ENCODE results near the gene SDHA.
A peak's percentile ranks its signal among the peaks of the same experiment; 100 is the strongest.
"Not testable (repeated sequence)": the region's sequence is repeated elsewhere in the genome, so short reads cannot be mapped to it uniquely, and the experiment has no call there.

Gene SDHA

GRCh38 chr5:198516-199196 is 19.5 kb upstream of the SDHA start:
- no peak for DNase-seq

DNA sequence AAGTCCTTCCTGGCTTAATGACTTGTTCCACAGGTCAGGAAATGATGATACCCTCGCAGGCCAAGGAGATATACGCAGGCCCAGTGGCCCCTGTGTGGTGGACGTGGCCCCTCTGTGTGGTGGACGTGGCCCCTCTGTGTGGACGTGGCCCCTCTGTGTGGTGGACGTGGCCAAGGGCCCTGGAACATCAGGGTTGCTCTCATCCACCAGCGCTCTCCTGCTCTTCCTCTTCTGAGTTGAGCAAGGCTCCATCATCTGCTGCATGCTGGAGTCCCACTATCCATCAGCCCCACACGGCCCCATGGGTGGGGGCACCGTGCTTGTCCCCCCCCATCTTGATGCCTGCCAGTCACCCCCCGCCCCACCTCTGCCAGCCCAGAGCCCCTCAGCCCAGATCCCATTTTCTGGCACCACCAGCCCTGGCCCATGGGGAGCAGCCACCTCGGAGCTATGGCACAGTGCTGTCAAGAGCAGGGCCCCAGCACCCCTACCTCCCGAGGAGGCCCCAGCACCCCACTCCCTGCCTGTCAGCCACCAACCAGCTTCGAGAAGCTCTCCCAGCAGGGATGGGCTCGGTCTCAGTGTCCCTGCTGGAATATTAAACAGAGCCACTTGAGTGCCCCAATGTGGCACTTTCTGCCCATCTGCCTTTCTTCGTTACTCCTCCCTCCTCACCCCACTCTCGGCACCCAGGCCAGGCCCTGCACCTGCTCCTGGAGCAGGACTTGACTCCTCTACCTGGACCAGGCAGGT is 18.7 kb upstream of the SDHA start:
- DNase-seq = no peak

- no peak for DNase-seq
These were observed 18.0 kb upstream of the SDHA start for GRCh38 chr5:199950-200645.

DNA sequence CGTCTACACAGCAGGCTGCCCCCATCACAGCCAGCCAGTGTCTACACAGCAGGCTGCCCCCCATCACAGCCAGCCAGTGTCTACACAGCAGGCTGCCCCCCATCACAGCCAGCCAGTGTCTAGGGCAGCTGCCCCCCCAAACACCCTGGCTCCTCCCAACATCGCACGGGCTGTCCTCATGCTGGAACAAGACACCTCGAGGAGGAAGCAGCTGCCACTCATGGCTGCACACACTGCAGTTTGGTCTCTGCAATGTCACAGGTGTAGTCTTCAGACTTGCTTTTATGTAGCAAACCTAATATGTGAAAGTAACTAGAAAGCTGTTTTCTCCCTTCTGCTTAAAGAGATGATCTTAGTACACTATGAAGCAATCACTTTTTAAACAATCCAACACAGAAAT is 17.1 kb upstream of the SDHA start:
- DNase-seq = no peak

GRCh38 chr5:201672-202071 is 16.4 kb upstream of the SDHA start:
- DNase-seq = no peak

GRCh38 chr5:203246-203930 is 14.7 kb upstream of the SDHA start:
- DNase-seq = no peak

GRCh38 chr5:204001-204400 is 14.1 kb upstream of the SDHA start:
- no peak for DNase-seq

- no peak for DNase-seq
These were observed 13.7 kb upstream of the SDHA start for GRCh38 chr5:204462-204861.

DNA sequence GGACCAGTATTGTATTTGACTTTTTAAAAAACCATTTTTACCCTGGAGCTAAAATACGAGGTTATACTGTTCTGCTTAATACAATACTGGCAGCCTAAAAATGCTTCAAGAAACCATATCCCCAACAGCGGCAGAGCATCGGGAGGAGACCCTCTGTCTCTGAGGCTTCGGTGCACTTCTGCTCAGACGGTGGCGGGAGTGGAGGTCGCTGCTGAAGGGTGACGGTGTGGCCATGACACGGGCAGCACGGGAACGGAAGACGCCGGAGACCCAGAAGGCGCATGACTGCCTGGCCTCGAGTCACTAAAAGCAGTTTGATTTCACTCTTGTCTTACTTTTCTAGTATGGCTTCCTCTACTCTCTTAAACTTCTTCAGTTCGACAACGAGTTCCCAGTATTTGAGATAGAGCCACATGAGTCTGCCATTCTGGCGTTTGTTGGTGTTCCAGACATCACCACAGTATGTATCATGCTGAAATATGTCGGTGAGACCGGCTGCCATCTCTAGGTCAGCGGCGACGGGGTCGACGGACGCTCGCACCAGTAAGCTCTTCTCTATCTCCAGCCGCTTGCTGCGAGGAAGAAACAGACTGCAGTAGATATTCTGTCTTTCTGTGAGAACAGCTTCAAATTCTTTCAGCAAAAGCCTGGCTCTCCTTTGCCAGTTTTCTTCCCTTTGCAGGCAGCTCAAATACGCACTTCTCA is 13.0 kb upstream of the SDHA start:
- DNase-seq = no peak

DNA sequence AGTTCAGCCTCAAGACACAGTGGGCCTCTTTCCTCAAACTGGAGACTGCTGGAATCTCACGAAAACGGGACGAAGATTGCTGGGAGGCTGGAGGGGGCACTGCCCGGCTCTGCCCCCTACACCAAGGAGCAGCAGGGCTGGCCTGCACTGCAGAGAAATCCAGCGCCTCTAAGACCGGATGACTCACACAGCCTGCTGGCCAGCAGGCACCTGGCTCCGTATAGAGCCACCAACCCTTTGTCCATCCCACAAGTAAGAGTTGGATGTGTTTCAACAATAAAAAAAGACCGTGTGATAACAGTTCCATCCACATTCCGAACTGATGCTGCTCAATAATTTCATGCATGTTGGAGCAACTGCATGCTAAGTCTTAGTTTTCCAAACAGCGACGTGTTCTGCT is 11.7 kb upstream of the SDHA start:
- no peak for DNase-seq

DNA sequence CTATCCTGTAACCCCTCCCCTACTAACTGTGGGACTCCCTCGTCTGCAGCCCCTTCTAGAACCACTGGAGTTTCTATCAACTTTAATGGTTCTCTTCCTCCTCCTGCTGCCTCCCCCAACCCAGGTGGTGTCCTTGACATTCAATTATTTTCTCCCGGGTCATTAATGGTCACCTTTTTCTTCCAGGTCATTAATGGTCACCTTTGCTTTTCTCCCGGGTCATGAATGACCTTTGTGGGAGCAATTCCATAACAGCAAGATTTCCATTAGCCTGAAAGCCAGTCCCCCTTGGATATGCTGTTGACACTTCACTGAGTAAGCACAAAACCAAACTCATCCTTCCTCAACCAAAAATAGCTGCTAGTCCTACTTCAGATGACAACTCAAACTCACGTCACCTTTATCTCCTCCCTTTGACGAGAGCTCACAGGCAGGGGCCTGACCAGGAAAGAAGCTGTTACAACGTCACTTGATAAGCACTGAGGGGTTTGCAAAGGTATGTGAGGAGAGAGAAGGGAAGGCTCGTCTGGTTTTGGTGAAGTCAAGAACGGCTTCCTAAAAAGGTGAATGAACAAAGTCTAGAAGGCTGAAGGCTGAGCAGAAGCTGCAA is 11.1 kb upstream of the SDHA start:
- no peak for DNase-seq

DNA sequence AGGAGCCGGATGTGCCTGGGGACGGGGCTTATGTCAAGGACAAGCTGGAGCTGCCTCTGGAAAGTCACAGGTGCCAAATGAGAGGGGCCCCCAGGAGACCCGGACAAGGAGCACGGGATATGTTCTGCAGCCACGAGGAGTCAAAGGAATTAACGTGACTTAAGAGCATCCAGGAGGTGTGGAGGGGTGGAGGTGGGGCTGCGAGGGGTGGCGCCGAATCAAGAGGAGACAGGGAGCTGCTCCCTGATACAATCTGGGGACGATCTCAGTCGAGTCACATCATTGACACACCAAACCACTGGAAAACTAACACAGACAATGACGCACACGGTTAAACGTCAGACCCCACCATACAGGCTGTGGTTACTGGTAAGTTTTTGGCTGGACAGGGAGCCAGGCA is 10.5 kb upstream of the SDHA start:
- no peak for DNase-seq

GRCh38 chr5:208449-209114 is 9.5 kb upstream of the SDHA start:
- DNase-seq = no peak

DNA sequence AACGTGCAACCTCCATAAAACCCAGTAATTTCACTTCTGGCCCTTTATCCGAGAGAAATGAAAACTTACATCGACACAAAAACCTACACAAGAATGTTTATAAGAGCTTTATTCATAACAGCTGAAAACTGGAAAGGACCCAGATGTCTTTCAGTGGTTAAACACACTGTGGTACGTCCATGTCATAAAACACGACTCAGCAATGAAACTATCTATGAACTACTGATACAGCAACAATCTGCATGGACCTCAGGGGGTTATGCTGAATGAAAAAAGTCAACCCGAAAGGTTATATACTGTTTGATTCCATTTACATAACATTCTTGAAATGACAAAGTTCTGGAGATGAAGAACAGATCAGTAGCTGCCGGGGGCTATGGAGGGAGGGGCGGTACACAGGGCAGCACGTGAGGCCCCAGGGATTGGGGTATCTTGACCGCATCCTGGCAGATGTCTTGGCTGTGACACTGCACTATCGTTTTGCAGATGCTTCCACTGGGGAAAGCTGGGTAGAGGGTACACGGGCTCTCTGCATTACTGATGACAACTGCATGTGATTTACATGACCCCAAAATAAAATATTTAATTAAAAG is 4.2 kb upstream of the SDHA start:
- DNase-seq = no peak

- not testable (repeated sequence) for DNase-seq
These were observed 2.9 kb upstream of the SDHA start for GRCh38 chr5:215256-215655.

DNA sequence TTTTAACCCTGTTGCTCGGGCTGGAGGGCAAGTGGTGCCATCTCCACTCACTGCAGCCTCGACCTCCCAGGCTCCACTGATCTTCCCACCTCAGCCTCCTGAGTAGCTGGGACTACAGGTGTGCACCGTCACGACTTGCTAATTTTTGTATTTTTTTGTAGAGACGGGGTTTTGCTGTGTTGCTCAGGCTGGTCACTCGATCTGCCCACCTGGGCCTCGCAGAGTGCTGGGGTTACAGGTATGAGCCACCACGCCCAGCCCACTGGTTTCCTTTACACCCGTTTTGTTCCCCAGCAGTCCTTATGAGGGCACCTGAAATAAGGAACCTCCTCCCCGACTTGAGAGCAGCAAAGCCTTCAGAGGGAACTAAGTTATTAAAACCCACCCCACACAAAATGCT is 2.0 kb upstream of the SDHA start:
- not testable (repeated sequence) for DNase-seq

GRCh38 chr5:218457-219291 is 554 bp downstream of the SDHA start:
- DNase-seq = peak; percentile 35

DNA sequence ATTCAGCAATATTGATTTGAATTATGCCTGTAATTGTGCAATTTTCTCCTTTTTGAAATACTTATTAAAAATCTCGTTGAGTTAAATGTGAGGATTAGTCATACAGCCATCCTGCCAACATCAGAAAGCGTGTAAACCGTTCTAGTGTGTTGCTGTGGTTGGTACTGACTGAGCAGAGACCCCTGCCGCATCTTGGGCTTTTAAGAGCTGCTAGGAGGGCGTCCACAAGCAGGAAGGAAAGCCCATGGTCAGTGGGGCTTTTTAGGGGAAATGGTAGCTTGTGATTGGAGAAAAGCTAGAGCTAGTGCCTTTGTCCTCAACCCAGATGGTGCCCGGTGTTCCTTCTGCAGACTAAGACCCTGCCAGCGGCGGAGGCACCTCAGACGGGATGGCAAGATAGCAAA is 1.3 kb downstream of the SDHA start:
- no peak for DNase-seq

DNA sequence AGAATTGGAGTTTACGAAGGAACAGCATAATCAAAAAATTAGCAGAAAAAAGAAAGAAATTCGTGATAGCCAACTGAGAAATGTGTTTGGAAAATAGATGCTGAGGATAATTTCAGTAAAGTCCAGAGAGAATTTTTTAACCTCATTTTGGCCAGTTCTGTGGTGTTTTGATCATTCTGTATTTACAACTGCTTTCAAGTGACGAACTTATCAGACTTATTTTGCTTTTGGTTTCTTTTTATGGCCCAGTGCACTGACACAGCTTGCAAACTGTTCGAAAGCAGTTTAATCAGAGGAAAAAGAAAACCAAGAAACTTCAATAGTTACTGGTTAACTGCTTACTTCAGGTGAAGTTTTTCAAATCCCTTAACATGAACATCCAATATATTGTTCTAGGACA is 1.9 kb downstream of the SDHA start:
- no peak for DNase-seq

GRCh38 chr5:222951-223715 is 5.0 kb downstream of the SDHA start:
- DNase-seq = not testable (repeated sequence)
